DMS53 treated with DMSO at 0.1 percent for 48 hours (cell line): ENCODE data around the gene SLC7A1.

Experiments used
- DNase-seq: peaks from one replicate; lab custom pipeline; 2025; ENCODE audit not compliant: unreplicated experiment; lab: John Stamatoyannopoulos, UW

The SLC7A1 gene

GRCh38 chr13:29496241-29496712 lies 99.2 kb downstream of the SLC7A1 start:
- no peak for DNase-seq

GRCh38 chr13:29494520-29494919 lies 101.0 kb downstream of the SLC7A1 start:
- no peak for DNase-seq

- DNase-seq: no peak
These were observed 101.7 kb downstream of the SLC7A1 start for GRCh38 chr13:29493796-29494195.

GRCh38 chr13:29491248-29491647 lies 104.2 kb downstream of the SLC7A1 start:
- no peak for DNase-seq

- DNase-seq: no peak
These were observed 105.0 kb downstream of the SLC7A1 start for GRCh38 chr13:29490561-29490885.

- no peak for DNase-seq
These were observed 105.6 kb downstream of the SLC7A1 start for GRCh38 chr13:29489650-29490560.

- DNase-seq: no peak
These were observed 107.7 kb downstream of the SLC7A1 start for GRCh38 chr13:29487466-29488454.

- DNase-seq: no peak
These were observed 108.9 kb downstream of the SLC7A1 start for GRCh38 chr13:29486551-29486950.

- no peak for DNase-seq
These were observed 110.7 kb downstream of the SLC7A1 start for GRCh38 chr13:29484796-29485195.

- DNase-seq: no peak
These were observed 111.3 kb downstream of the SLC7A1 start for GRCh38 chr13:29484236-29484635.

GRCh38 chr13:29483623-29484022 lies 111.9 kb downstream of the SLC7A1 start:
- DNase-seq: no peak

GRCh38 chr13:29483211-29483610 lies 112.3 kb downstream of the SLC7A1 start:
- DNase-seq: no peak

- DNase-seq: no peak
These were observed 113.0 kb downstream of the SLC7A1 start for GRCh38 chr13:29482504-29482903.

GRCh38 chr13:29481603-29482002 lies 113.9 kb downstream of the SLC7A1 start:
- no peak for DNase-seq

GRCh38 chr13:29480893-29481525 lies 114.5 kb downstream of the SLC7A1 start:
- DNase-seq: no peak

GRCh38 chr13:29479716-29480492 lies 115.6 kb downstream of the SLC7A1 start:
- peak; percentile 85 for DNase-seq

GRCh38 chr13:29476046-29476445 lies 119.4 kb downstream of the SLC7A1 start:
- no peak for DNase-seq

- DNase-seq: no peak
These were observed 120.5 kb downstream of the SLC7A1 start for GRCh38 chr13:29474991-29475390.

- no peak for DNase-seq
These were observed 122.3 kb downstream of the SLC7A1 start for GRCh38 chr13:29473166-29473565.

GRCh38 chr13:29472332-29472961 lies 123.0 kb downstream of the SLC7A1 start:
- peak; percentile 45 for DNase-seq
